GM19468 (cell line): ENCODE measurements around the gene DEF6.

ENCODE experiments used
- ATAC-seq: cut with Tn5 transposase; IDR thresholded peaks from one replicate; pipeline ENCODE4 v1.9.1; 2021; ENCODE audit warnings: mild to moderate bottlenecking, moderate library complexity, moderate number of reproducible peaks; ENCODE audit not compliant: unreplicated experiment; ENCODE audit errors: extremely low read depth

DEF6 gene, protein sequence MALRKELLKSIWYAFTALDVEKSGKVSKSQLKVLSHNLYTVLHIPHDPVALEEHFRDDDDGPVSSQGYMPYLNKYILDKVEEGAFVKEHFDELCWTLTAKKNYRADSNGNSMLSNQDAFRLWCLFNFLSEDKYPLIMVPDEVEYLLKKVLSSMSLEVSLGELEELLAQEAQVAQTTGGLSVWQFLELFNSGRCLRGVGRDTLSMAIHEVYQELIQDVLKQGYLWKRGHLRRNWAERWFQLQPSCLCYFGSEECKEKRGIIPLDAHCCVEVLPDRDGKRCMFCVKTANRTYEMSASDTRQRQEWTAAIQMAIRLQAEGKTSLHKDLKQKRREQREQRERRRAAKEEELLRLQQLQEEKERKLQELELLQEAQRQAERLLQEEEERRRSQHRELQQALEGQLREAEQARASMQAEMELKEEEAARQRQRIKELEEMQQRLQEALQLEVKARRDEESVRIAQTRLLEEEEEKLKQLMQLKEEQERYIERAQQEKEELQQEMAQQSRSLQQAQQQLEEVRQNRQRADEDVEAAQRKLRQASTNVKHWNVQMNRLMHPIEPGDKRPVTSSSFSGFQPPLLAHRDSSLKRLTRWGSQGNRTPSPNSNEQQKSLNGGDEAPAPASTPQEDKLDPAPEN

DNA sequence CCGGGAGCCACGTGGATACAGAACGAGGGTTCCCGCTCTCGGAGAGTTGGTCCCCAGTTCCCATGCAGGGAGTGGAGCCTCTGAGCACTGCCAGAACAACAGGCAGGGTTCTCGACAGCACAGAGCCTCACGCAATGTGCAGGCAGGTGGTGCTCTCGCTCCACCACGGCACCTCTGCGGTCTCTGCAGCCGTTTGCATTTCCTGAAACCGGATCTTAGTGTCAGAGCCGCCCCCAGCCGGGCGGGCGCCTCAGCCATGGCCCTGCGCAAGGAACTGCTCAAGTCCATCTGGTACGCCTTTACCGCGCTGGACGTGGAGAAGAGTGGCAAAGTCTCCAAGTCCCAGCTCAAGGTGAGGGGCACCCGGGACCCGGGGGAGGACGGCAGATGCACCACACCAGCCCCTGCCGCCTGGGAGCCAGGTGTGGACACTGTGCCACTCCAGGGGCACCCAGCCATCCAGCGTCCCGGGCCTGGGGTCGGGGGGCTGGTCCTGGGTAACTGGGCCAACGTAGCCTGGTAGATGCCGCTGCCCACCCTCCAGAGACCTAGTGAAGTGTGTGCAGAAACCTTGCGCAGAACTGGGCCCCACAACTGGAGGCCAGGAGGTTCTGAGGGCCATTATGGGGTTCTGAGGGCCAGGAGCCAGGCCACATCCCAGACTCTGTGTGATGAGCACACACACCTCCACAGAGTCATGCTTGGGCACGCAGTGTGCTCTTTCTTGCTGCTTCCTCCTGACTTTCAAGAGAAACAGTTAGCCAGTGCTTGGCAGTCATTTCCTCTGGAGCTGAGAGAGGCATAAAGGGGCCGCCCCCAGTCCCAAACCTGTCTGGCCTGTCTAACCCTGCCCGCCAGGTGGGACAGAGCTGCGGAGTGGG lies at the start of gene DEF6:
TSS of gene DEF6 (plus strand) at position 218 of the 881 bp plus-strand sequence. CDS start at position 257, 39 bp downstream.
- ATAC-seq = peak; percentile 56

GRCh38 chr6:35248300-35248699 lies 49.3 kb upstream of the DEF6 start:
- no peak for ATAC-seq

DNA sequence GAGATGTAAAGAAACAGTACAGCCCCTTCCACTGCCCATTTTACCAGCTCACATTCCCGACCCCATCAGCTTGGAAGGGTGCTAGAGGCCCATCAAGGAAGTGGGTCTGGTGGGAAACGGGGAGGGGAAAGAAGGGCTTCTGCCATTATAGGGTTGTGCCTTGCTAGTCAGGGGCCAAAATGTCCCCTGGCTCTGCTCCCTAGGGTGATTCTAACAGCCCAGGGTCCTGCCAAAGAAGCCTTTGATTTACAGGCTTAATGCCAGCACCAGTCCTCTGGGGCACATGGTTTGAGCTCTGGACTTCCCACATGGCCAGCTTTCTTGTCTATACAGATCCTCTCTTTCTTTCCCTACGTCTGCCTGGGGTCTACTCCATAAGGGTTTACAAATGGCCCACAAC lies 48.7 kb upstream of the DEF6 start:
- ATAC-seq = no peak

DNA sequence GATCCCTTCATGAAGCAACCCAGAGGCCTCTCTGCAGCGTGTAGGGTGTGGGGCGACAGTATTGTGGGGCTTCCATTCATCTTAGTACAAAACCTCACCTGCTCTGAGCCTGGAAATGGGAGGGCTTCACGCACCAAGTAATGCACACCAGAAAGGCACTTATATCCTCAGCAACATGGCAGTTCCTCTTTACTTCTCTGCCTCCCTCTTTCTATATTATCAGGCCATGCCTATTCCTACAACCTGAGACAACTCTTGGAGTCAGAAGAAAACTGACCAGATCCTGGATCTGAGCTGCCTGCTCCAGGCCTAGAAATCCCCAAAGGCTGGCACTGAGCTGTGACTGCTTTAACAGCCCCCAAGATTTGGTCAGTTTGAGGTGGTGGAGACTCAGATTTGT lies 45.7 kb upstream of the DEF6 start:
- no peak for ATAC-seq

- ATAC-seq = no peak
Observed at GRCh38 chr6:35253249-35253648, 44.4 kb upstream of the DEF6 start.

DNA sequence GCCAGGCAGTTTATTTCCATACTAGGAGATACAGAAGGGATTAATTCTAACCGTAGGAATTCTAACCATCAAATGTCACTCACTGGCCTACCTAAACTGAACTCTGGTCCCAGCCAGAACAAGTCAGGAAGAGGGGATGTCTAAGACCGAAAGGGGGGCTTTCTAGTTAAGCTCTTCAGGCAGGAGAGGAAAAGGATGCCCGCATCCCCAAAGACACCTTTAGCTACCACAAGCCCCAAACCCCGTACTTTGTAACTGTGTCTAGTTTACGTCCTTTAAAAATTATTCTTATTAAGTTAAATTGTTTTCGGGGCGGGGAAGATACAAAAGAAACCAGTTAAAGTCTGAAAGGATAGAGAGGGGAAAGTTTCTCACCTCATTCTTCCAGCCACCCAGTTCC lies 39.3 kb upstream of the DEF6 start:
- ATAC-seq = no peak

DNA sequence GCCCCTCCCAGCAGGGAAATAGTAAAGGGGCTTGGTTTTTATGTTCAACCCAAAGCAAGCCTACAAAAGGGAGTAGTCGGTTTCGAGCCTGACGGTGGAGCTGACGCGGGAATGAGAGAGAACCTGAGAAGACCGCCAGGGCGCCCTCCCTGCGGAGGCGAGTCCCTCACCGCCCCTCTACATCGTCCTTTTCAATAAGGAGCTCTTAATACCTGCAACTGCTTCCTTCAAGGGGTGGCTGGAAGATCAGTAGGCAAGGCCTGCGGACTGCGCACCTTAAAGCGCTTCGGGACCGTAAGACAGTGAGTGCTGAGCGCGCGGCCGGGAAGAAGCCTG lies 38.8 kb upstream of the DEF6 start:
- ATAC-seq = no peak

DNA sequence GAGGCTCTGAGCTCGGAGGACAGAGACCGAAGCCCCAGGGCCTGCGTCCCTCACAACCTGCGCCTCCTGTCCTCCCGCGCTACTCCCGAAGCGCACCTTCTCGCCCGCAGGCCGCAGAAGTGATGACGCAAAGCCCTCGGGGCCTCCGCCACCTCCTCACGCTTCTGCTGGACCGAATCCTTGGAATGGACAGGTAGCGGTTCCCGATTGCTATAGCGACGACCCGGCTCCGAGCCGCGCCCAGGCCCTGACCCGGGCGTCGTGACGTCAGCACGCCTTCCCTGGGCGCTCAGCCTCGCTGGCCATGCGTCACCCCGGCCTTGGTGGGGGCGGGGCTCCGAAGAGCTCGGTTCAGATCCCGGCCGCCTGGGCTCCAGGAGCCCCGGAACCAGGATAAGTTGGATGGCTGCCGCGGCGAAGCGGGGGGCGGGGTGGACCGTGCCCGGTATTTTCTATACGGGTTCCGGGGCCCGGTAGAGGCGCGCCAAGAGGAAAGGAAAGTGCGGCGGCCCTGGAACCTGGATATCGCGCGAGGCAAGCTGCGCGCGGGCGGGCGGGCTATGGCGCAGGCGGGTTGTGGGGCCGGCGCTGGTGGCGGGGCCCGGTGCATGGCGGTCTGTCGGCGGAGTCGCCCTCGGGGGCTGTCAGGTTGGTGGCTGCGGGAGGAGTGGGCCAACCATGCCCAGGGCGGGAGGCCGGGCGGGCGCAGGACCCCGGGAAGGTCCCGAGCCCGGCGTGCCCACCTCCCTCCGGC lies 38.2 kb upstream of the DEF6 start, which contains the start of gene ZNF76:
TSS of gene ZNF76 (plus strand) at position 542 of the 754 bp plus-strand sequence. CDS start 21,417 bp downstream, outside the sequence.
- ATAC-seq = peak; percentile 66

DNA sequence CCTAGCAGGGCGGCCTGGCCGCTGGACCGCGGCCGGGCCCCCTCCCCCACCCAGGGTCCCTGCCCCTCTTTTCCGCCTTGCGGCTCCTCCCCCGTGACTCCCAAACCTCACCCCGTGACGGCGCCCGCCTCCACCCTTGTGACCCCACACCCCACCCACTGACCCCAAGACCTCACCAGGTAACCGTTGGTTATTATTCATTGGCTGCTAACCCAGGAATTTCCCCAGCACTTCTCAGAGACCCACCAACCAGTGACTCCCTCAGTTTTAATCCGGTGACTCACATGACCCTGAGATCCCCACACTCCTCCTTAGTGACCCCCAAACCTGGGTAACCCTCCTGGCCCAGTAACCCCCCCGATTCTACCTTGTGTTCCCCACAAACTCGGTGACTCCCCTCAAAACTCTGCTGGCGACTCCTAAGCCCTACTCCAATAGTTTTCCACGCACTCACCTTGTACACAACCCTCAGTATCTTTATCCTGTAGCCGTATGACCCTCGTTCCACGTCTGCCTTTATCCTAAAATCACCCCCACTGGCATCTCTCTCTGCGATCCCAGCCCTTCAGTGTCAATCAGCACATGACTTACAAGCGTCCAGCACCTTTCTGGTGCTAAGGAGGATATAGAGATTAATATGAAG lies 37.5 kb upstream of the DEF6 start:
- ATAC-seq = no peak

GRCh38 chr6:35260591-35261570 lies 36.7 kb upstream of the DEF6 start:
- no peak for ATAC-seq

DNA sequence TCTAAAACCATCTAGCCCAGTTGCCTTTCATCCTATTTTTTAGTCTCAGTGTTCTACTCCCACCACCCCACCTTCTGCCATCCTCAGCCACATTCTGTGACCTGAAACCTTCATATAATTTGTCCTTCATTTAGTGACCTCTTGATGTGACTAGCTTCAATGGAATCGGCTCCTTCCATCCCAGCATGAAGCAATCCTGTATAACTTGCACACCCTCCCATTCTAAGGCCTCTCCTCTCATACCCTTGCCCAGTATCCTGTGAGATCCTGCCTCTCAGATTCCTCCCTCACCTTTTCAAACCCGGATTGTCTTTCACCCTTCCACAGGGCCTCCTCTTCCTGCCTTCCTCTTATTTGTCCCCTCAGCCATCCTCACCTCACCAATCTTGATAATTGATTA lies 35.0 kb upstream of the DEF6 start:
- no peak for ATAC-seq

DNA sequence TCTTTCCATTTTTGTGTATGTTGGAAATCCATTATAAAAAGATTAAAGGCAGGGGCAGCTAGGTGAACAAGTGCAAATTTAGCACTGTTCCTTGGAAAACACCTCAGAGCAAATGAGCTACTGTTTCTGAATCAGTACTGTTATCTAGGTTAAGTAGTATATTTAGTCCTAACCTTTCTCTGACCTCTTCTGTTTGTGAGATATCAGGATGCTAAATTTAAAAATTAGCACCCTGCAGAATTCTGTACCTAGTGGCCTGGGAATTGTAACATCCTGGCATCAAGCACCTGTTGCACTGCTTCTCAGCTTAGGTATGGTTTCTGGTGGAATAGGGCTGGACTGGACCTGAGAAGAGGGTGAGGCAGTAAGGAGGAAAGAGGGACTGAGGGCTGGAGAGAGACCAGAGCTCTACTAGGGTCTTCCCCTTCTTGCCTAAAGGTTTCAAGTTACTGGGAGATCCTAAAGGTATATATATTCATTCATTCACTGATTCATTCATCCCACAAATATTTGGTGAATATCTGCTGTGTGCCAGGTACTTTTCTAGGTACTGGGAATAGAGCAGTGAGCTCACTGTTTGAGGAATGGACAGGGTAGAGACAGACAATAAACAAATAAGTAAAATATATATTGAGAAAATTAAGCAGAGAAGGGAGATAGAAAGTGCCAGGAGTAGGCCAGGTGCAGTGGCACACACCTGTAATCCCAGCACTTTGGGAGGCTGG lies 32.9 kb upstream of the DEF6 start:
- ATAC-seq = no peak

GRCh38 chr6:35265523-35265922 lies 32.1 kb upstream of the DEF6 start:
- no peak for ATAC-seq

DNA sequence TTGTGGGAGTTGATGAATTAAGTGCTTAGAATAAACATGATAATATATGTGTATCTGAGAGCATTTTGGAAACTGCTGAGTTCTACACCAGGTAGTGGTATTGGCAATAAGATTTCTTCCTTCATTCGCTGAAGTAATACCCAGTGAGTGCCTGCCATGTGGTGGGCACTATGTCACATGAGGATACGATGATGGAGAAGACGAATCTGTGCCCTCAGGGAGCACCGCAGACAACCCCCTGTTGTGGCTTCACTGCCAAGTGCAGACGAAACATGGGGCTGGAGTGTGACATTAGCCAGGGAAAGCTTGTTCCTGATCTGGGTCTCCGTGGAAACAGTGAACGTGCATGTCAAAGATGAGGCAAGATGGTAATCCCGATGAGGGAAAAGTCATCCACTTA lies 30.2 kb upstream of the DEF6 start:
- no peak for ATAC-seq

DNA sequence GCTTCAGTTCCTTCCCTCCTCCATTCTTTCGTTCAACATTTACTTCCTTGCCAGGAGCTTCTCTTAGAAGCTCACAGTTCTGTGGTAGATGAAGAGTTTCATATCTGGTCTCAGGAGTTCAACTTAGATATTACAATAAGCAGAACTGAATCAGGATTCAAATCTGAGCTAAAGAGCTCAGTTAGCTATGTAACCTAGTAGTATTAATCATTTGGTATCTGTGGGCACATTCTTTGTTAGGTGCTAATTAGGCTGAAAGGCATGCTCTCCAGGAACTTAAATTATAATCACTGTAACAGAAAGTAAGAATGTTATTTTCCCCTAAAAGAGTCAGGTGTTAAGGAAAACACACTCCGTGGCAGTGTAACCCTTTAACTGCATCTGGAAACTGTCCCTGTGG lies 29.7 kb upstream of the DEF6 start:
- ATAC-seq = no peak

DNA sequence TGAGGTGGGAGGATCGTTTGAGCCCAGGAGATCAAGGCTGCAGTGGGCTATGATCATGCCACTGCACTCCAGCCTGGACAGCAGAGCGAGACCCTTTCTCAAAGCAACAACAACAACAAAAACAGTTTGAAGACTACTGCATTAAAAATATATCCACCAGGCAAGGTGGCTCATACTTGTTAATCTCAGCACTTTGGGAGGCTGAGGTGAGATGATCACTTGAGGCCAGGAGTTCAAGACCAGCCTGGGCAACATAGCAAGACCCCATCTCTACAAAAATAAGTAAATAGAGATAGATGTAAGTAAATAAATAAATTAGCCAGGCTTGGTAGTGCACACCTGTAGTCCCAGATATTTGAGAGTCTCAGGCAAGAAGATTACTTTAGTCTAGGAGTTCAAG lies 25.6 kb upstream of the DEF6 start:
- no peak for ATAC-seq

DNA sequence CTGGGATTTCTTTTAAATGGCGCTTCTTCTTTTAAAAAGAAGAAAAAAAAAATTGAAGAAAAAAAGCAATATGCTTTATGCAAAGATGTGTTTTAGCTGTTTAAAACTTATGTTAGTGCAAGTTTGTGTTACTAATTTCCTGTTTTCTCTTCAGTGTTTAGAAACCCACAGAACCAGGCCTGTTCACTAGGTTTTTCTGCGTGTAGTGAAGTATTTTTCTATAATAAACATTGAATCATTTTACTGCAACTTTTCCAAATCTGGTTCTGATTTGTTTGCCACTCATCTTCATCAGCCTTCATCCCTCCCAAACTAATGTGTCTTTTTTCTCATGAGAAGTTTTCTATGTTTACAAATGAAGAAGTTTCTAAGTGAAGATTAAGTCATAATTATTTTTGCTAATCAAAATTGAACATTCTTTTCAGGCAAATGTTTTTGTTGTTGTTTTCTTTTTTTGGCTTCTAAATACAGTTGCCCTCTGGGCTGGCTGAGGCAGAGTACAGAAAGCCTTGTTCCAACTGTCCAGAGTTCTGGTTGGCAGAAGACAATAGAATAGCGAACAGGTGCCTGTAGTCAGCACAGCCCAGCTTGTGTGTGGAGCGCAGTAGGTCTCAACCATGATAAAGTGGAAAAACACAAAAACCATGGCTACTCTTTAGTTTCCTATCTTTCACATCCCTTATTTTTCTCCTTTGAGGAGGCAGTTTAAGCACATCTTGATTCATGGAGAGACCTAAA lies 23.6 kb upstream of the DEF6 start:
- ATAC-seq = no peak
